Stimulated activated CD8-positive, alpha-beta memory T cell treated with anti-CD3 and anti-CD28 coated beads, Interleukin-15, amount 100 ng/mL, for 24 hours (primary cell): ENCODE data around the gene ABHD5.
"Not testable (repeated sequence)": the region's sequence is repeated elsewhere in the genome, so short reads cannot be mapped to it uniquely, and the experiment has no call there.

Source experiments
- DNase-seq: peaks from one replicate; pipeline ENCODE4 v3.0.0-alpha.2; 2020; ENCODE audit warnings: low read depth

Gene ABHD5

DNA sequence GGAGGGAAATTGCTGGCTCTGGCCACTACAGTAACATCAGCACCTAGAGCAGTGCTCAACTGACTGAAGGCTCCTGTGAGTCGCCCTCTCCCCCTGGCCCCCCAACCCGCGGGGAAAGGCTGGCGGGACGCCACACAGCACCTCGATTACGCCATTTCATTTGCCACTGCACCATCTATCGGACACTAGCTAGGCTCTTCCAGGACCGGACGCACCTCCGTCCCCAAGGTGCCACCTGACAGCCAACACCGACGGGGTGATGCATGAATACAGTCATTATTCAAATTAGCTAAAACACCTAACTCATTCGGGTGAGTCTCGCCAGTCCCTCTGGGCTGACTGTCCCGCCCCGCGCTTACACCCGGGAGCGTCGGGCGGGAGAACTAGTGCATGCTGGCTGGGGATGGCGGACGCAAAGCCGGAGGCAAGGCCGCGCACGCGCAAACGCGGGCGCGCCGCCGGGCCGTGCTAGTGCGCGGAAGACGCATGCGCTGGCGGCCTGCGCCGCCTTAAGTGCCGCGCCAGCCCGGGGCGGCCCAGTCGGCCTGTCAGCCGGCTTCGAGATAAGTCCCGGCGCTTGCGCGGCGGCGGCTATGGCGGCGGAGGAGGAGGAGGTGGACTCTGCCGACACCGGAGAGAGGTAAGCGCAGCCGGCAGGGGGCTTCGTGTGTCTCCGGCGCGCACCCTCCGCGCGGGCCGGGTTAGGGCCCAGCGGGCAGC is at the start of gene ABHD5:
TSS of gene ABHD5 (plus strand) at position 539 of the 720 bp plus-strand sequence. CDS start at position 594, 55 bp downstream.
- peak; percentile 90 for DNase-seq

DNA sequence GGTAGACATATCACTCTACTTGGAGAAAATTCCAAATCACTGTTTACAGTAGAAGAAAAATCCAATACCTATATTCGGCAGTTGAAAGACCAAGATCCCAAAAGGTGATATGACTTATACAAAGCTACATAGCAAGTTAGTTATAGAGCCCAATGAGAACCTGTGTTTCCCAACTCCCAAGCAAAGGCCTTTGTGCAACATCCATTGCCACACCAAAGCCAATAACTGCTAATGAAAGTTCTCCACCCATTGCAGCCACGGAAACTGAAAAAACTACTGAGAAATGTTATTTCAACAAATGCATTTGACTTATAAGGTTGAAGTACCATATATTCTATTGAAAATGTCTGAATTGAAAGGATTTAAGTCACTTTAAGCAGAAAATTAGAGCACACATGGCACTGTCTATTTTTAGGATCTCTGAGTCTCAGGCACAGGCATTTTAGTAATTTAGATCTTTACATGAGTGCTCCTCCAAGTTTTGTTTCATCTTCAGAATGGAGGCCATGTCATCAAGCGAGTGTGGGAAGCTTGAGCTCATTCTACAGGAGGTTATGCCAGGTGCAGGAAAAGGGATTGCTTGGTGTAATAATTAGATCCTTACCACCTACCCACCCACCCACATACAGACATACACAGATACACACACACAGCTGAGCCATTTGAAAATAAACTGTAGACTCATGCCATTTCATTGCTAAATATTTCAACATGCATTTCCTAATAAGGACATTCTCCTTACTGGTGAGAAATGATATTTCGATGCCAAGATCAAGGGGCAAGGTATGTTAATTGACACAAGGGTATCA is 49.2 kb upstream of the ABHD5 start:
- no peak for DNase-seq

DNA sequence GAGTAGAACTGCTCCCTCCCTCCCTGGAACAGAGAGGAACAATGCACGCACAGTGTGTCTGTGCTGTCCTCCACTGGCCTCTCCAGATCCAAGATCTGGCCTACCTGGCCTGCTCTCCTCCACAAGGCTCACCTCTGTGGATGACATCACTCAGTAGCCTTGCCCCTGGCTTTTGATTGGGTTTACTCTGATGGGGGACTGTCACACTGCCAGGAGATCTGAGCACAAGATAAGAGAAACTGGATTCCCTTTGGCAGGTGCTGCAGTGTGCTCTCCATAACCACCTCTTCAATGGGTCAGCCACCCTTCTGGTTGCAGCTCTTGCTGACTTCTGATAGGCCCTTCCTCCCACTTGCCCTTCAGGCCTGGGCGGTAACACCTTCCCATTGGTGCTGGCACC is 46.3 kb upstream of the ABHD5 start:
- DNase-seq, result no peak

DNA sequence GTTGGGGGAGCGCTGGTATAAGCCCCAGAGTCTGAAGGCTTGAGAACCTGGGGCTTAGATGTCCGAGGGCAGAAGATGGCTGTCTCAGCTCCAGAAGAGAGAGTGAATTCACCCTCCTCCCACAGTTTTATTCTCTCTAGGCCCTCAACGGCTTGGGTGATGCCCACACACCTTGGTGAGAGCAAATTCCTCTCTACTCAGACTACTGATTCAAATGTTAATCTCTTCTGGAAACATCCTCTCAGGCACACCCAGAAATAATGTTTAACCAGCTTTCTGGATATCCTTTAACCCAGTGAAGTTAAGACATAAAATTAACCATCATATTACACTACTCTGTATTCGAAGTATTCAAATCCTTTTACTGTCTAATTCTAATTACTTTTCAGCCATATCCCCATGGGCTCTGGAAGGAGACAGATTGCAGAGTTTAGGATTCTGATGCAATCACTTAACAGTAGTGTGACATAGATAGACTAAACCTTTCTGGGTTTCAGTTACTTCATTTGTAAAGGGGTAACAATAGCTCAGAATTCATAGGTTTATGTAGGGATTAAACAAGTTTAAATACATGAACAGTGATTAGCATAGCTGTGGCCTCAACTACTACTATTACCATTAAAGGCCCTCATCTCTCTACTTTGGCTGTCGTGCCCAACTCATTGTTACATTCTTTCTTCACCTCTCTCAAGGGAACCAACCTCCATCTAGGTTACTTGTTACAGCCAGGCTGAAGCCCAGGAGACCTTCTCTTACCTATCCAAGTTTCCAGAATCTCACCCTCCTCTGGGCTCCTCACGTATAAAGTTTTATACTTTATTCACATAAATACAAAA is 43.2 kb upstream of the ABHD5 start:
- no peak for DNase-seq

DNA sequence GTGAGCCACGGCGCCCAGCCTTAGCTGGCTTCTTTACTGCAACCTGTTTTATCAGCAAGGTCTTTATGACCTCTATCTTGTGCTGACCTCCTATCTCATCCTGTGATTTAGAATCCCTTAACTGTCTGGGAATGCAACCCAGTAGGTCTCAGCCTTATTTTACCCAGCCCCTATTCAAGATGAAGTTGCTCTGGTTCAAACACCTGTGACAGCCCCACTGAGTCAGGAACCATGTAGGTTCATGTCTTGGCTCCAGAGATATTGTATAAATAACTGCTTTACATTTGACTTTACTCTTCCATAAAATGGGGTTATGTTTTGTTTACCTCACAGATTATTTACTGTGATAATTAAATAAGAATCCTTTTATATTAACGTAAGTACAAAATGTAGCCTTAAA is 41.8 kb upstream of the ABHD5 start:
- DNase-seq, result no peak

DNA sequence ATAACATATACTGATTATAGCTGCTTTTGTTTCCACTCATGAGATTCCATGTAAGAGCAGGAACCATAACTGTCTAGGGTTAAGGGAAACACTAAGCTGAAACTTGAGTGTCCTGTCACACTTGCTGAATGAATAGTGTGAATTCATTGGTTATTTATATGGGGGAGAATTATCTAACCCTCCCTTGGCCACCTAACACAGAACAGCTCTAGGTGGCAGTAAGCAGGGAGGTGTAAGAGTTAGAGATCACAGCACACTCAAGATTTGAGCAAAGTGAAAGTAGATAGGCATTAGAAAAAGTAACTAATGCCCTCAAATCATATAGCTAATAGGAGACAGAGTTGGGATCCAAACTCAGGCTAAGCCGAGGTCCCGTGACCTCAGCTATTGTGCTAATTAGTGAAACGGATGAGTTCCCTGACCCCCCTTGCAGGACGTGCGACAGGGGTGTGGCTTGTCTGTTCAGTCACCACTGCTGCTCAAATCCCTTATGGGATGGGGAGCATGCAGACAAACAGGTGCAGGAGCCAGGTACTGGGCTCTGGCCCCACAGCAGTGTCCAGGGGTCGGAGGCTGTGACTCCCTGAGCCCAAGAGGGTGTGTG is 41.3 kb upstream of the ABHD5 start:
- no peak for DNase-seq

DNA sequence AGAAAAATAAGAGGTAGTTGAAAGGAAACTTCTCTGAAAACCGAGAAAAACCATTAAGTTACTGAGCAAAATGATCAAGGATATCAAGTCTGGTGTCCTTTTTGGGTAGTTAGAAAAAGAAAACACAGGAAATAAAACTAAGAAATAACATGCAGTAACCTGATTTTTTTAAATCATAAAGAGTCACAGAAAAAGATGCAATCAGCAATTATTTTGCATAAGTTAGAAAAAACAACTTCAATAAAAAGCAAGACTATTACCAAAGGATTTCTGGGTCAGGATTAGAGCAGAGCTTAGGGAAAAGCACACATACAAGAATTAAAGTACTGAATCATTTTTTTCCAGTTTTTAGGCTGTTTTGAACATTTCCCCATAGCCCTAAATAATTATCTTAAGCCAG is 40.4 kb upstream of the ABHD5 start:
- DNase-seq, result no peak

DNA sequence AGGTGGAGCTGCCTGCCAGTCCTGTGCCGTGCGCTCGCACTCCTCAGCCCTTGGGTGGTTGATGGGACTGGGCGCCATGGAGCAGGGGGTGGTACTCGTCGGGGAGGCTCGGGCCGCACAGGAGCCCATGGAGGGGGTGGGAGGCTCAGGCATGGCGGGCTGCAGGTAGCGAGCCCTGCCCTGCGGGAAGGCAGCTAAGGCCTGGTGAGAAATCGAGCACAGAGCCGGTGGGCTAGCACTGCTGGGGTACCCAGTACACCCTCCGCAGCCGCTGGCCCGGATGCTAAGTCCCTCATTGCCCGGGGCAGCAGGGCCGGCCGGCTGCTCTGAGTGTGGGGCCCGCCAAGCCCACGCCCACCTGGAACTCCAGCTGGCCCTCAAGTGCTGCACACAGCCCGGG is 34.3 kb upstream of the ABHD5 start:
- DNase-seq, result not testable (repeated sequence)

DNA sequence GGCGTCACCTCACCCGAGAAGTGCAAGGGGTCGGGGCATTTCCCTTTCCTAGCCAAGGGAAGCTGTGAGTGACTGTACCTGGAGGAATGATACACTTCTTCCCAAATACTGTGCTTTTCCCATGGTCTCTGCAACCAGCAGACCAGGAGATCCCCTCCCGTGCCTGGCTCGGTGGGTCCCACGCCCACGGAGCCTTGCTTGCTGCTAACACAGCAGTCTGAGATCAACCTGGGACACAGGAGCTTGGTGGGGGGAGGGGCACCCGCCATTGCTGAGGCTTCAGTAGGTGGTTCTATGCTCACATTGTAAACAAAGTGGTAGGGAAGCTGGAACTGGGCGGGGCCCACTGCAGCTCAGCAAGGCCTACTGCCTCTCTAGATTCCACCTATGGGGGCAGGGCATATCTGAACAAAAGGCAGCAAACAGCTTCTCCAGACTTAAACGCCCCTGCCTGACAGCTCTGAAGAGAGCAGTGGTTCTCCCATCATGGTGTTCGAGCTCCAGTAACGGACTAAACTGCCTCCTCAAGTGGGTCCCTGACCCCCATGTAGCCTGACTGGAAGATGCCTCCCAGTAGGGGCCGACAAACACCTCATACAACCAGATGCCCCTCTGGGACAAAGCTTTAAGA is 31.4 kb upstream of the ABHD5 start:
- no peak for DNase-seq

DNA sequence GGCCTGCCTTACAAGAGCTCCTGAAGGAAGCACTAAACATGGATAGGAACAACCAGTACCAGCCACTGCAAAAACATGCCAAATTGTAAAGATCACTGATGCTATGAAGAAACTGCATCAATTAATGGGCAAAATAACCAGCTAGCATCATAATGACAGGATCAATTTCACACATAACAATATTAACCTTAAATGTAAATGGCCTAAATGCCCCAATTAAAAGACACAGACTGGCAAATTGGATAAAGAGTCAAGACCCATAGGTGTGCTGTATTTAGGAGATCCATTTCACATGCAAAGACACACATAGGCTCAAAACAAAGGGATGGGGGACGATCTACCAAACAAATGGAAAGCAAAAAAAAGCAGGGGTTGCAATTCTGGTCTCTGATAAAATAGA is 29.4 kb upstream of the ABHD5 start:
- DNase-seq, result not testable (repeated sequence)

DNA sequence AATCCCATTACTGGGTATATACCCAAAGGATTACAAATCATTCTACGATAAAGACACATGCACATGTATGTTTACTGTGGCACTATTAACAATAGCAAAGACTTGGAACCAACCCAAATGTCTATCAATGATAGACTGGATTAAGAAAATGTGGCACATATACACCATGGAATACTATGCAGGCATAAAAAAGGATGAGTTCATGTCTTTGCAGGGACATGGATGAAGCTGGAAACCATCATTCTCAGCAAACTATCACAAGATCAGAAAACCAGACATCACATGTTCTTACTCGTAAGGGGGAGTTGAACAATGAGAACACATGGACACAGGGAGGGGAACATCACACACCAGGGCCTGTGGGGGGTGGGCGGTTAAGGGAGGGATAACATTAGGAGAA is 25.7 kb upstream of the ABHD5 start:
- not testable (repeated sequence) for DNase-seq

DNA sequence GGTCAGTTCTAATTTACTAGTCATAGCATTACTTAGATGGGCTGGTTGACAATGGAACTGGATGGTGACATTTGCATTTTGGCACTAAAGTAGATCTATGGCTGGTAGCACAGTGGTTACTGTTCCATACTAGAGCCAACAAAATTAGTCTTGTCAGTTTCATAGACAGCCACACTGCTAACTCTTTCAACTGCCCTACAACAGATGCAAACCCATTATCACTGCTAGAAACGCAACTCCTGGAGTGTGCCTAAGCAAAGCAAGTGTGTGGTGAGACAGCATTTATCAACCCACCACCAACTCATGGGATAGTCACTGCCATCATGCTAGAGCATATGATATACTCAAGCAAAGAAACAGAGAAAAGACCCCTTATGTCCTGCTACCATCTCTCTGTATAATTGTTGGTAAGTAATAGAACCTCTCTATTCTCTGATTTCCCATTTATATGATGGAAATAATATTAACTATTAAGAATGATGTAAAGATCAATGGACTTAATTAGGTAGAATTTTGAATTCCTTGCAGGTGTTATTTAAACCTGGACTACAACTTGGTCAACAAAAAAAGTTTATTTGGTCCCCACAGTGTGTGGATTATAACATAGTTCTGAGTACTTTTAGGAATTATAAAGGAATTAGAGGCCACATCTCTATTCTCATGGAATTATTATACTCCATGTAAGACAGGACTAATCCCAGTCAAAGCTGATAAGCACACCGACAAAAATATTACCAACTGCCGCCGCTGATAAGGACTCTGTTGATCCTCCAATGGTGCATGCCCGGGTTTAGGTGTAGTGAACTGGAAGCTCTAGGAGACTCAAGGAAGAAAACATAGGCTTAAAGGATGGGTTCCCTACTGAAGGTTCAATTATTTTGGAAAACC is 19.9 kb upstream of the ABHD5 start:
- no peak for DNase-seq

DNA sequence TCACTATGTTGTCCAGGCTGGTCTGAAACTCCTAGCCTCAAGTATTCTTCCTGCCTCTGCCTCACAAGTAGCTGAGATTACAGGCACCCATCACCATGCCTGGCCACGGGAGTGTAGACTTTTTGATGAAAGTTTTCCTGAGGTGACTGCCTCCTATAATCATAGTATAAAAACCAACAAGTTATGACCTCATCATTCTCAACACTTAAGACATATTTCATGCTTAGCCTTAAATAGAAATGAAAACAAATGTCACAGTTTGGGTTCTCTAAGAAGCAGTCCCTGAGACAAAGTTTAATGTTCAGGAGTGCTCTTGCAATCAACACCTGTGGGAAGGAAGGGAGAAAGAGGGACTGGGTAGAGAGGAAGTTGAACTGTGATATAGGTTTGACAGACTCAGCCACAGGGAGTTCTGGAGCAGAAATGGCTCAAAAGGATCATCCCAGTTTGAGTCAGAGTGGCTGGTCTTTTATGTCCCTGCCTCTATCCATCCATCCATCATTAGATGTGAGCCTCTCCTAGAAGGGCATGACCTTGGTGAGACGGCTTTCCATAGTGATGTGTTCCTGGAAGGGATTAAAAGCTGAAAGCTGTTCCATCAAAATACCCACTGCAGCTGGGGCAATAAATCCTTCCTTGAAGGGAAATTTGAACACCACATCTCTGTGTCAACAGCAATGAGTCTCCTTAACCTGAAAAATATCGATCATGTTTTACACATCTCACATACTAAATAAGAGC is 16.2 kb upstream of the ABHD5 start:
- no peak for DNase-seq

DNA sequence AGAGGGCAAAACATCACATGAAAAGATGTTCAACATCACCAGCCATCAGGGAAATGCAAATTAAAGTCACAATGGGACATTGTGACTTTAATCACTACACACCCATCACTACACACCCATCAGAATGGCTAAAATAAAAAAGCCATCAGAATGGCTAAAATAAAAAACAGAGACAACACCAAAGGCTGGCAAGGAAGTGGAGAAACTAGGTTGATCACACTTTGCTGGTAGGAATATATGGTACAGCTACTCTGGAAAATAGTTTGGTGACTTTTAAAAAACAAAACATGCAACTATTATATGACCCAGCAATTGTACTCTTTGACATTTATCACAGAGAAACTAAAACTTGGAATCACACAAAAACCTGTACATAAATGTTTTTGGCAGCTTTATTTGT is 15.1 kb upstream of the ABHD5 start:
- no peak for DNase-seq

DNA sequence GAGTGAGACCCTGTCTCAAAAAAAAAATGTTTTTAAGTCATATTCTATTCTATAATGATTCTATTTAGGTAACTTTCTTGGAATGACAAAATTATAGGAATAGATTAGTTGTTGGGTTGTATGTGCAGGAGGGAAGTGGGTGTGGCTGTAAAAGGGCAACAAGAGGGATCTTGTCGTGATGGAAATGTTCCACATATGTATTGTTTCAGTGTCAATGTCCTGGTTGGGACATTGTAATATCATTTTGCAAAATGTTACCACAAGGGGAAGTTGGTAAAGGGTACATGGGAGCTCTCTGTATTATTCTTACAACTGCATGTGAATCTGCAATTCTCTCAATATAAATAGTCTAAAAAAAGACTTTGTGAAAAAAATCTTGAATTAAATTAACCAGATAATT is 14.3 kb upstream of the ABHD5 start:
- DNase-seq, result no peak

DNA sequence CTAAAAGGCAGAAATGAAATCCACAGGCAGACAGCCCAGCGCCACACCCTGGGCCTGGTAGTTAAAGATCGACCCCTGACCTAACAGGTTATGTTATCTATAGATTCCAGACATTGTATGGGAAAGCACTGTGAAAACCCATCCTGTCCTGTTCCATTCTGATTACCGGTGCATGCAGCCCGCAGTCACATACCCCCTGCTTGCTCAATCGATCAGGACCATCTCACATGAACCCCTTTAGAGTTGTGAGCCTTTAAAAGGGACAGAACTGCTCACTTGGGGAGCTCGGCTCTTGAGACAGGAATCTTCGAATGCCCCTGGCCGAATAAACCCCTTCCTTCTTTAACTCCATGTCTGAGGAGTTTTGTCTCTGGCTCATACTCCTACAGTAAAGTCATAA is 12.4 kb upstream of the ABHD5 start:
- not testable (repeated sequence) for DNase-seq

DNA sequence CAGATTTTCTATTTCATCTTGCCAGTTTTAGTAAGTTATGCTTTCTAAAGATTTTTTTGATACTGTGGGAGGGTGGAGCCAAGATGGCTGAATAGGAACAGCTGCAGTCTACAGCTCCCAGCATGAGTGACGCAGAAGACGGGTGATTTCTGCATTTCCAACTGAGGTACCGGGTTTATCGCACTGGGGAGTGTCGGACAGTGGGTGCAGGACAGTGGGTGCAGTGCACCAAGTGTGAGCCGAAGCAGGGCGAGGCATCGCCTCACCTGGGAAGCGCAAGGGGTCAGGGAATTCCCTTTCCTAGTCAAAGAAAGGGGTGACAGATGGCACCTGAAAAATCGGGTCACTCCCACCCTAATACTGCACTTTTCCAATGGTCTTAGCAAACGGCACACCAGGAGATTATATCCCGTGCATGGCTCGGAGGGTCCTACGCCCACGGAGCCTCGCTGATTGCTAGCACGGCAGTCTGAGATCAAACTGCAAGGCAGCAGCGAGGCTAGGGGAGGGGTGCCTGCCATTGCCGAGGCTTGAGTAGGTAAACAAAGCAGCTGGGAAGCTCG is 11.8 kb upstream of the ABHD5 start:
- DNase-seq, result not testable (repeated sequence)

DNA sequence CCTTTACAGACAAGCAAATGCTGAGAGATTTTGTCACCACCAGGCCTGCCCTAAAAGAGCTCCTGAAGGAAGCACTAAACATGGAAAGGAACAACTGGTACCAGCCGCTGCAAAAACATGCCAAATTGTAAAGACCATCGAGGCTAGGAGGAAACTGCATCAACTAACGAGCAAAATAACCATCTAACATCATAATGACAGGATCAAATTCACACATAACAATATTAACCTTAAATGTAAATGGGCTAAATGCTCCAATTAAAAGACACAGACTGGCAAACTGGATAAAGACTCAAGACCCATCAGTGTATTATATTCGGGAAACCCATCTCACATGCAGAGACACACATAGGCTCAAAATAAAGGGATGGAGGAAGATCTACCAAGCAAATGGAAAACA is 9.9 kb upstream of the ABHD5 start:
- not testable (repeated sequence) for DNase-seq

DNA sequence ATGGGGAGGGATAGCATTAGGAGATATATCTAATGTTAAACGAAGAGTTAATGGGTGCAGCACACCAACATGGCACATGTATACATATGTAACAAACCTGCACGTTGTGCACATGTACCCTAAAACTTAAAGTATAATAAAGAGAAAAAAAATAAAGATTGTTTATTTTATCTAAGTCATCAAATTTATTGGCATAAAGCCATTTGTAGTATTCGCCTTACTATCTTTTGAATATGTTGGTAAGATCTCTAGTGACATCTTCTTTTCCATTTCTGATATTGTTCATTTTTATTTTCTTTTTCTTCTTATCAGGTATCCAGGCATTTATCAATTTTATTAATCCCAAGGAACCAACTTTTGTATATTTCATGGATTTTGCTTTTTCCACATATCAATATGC is 5.8 kb upstream of the ABHD5 start:
- DNase-seq, result no peak

DNA sequence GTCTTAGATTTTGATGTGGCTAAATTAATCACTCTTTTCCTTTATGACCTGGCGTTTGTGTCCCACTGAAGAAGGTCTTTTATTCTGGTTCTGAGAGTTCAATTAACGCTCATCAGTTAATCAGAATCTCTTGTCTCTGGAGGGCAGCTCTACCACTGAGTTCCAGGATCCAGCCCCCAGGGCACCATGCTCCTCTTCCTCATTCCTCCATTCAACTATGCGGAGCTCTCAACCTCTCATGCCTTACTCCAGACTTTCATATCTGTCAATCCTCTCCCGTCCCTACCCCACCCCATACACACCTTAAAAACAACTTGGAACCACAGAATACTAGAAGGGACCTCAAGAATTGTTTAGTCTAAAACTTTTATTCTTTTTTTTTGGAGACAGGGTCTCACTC is 4.8 kb upstream of the ABHD5 start:
- DNase-seq, result no peak
